H1 (cell line): ENCODE data around the gene OR2AG2. TPM values are rescaled to one million over a fixed set of nuclear protein-coding genes. Genes with fewer than 3 reads are reported as not detected.

ENCODE experiments used
- GABPA ChIP-seq: IDR thresholded peaks from 2 replicates; pipeline ENCODE4 v1.6.1; 2011; ENCODE audit warnings: mild to moderate bottlenecking, low read length, moderate library complexity, borderline replicate concordance; ENCODE audit not compliant: insufficient read depth
- GTF2F1 ChIP-seq: IDR thresholded peaks from 2 replicates; pipeline ENCODE4 v1.6.1; 2012; ENCODE audit warnings: low read depth, low read length, improper control_type of control experiment, borderline replicate concordance
- JUN ChIP-seq: IDR thresholded peaks from 2 replicates; pipeline ENCODE4 v1.6.1; 2011; ENCODE audit warnings: low read depth, mild to moderate bottlenecking, improper control_type of control experiment, low read length
- RNF2 ChIP-seq: fragments of 200-900, 300-1000 bp; sonication (generic); IDR thresholded peaks from 2 replicates; pipeline ENCODE4 v1.7.1; 2016; ENCODE audit warnings: borderline replicate concordance, low read depth, mild to moderate bottlenecking, antibody characterized with exemption, low read length; ENCODE audit not compliant: poor library complexity, severe bottlenecking; ENCODE audit errors: missing control alignments
- polyA plus RNA-seq, 7 experiments: library from polyadenylated mRNA; depleted of rRNA in 3 of 7; stranded (reverse) in 5 of 7; unstranded in 2 of 7; fragments of >200 nt in 5 of 7; fragments of 200-250 nt in 2 of 7; gene quantifications; 1 replicate in 5 of 7; 2 replicates in 1 of 7; 4 replicates in 1 of 7; pipeline versions ENCODE4 v1.2.1 to v1.2.3, GENCODE V29; 2011 to 2013; ENCODE audit warnings: missing spikeins in 2 of 7, mixed read lengths in 2 of 7
- total RNA-seq: library from RNA; stranded (reverse); fragmentation: NEBNext Ultra II Directional; extraction: Animal tissue kit (Norgen Biotek cat#: 25700); gene quantifications from 2 replicates; pipeline ENCODE4 v1.2.1, GENCODE V29; 2021
- TF ChIP-seq, protein P1 (sequence below): IDR thresholded peaks from 2 replicates; pipeline ENCODE4 v1.6.1; 2012; ENCODE audit warnings: low read length, inconsistent platforms

OR2AG2 gene
- total and polyA plus RNA-seq, 2 of the 8 experiments (the other 6 are each of a cell fraction or from before 2014, with no cell fraction given) = 0.22 to 0.74 TPM

DNA sequence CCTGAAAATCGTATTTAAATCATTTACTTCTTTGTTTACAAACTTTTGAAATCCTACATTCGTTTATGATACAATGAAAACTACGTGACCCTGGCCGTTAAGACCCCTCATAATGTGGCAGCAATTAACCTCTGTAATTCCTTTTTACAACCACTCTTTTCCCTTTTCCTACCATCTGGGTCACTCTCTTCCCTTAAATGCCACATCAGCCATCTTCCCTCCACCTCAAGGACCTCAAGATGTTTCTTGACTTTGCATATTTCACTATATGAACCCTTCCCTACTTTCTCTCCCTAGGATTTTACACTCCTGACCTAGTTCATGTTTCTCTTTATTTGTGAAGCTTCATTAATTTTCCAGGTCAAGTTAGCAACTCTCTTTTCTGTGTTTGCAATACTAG lies 26.8 kb downstream of the OR2AG2 start (continued):
- TF ChIP-seq, protein P1, sequence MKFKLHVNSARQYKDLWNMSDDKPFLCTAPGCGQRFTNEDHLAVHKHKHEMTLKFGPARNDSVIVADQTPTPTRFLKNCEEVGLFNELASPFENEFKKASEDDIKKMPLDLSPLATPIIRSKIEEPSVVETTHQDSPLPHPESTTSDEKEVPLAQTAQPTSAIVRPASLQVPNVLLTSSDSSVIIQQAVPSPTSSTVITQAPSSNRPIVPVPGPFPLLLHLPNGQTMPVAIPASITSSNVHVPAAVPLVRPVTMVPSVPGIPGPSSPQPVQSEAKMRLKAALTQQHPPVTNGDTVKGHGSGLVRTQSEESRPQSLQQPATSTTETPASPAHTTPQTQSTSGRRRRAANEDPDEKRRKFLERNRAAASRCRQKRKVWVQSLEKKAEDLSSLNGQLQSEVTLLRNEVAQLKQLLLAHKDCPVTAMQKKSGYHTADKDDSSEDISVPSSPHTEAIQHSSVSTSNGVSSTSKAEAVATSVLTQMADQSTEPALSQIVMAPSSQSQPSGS = no peak
- TF ChIP-seq GABPA (no peak), JUN (no peak), GTF2F1 (no peak), RNF2 (no peak)
